ENCODE measurements around the gene SUMF2.
"Not testable (repeated sequence)": the region's sequence is repeated elsewhere in the genome, so short reads cannot be mapped to it uniquely, and the experiment has no call there.

The SUMF2 gene

GRCh38 chr7:56062382-56062781 lies 1.7 kb upstream of the SUMF2 start:
- Mint-ChIP-seq H3K27ac (peak overlapping the region; percentile 88), H3K36me3 (ENCODE audit: low read depth) (peaks cover 58% of the 10 kb centered on the region), H3K9me3 (peaks cover 3% of the 10 kb centered on the region), H3K27me3 (ENCODE audit: low read depth, poor library complexity) (no peaks in the 10 kb centered on the region), H3K4me1 (peaks cover 23% of the 10 kb centered on the region), H3K4me3 (peak overlapping the region; percentile 8)
- no peak for DNase-seq
- TF ChIP-seq, protein P1, sequence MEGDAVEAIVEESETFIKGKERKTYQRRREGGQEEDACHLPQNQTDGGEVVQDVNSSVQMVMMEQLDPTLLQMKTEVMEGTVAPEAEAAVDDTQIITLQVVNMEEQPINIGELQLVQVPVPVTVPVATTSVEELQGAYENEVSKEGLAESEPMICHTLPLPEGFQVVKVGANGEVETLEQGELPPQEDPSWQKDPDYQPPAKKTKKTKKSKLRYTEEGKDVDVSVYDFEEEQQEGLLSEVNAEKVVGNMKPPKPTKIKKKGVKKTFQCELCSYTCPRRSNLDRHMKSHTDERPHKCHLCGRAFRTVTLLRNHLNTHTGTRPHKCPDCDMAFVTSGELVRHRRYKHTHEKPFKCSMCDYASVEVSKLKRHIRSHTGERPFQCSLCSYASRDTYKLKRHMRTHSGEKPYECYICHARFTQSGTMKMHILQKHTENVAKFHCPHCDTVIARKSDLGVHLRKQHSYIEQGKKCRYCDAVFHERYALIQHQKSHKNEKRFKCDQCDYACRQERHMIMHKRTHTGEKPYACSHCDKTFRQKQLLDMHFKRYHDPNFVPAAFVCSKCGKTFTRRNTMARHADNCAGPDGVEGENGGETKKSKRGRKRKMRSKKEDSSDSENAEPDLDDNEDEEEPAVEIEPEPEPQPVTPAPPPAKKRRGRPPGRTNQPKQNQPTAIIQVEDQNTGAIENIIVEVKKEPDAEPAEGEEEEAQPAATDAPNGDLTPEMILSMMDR (IDR thresholded peaks at IDR 0.05): no peak

DNA sequence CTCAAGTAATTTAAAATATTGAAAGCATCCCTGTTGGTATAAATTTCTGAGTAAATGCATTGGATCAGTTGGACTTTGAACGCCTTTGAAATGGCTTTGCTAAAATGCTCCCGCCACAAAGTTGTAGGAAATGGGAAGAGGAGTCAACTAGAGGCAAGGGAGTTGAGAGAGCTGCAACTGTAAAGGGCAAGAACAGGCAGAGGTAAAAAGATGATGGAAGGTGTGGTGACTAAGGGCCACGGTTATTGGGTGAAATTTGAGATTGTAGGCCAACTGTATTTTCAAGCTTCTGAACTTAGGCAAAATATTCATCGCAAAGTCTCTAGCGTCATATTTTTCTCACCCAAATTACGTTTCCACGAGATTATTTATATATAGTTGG lies 595 bp upstream of the SUMF2 start:
- no peak for DNase-seq
- TF ChIP-seq, protein P1 (IDR thresholded peaks at IDR 0.05): no peak
- Mint-ChIP-seq H3K27ac (peak overlapping the region; percentile 97), H3K4me3 (peak overlapping the region; percentile 91), H3K4me1 (peaks cover 23% of the 10 kb centered on the region), H3K9me3 (peaks cover 3% of the 10 kb centered on the region), H3K36me3 (ENCODE audit: low read depth) (peaks cover 52% of the 10 kb centered on the region), H3K27me3 (ENCODE audit: low read depth, poor library complexity) (no peaks in the 10 kb centered on the region)

GRCh38 chr7:56066376-56066775 lies 2.3 kb downstream of the SUMF2 start:
- DNase-seq; H3K27ac Mint-ChIP-seq; H3K27me3 Mint-ChIP-seq (ENCODE audit: low read depth, poor library complexity); H3K4me3 Mint-ChIP-seq; H3K9me3 Mint-ChIP-seq: not testable (repeated sequence)
- peaks cover 23% of the 10 kb centered on the region for H3K4me1 Mint-ChIP-seq
- H3K36me3 Mint-ChIP-seq (ENCODE audit: low read depth): peaks cover 50% of the 10 kb centered on the region

GRCh38 chr7:56074371-56074791 lies 10.3 kb downstream of the SUMF2 start:
- Mint-ChIP-seq H3K4me3 (no peak overlapping the region), H3K27ac (peak overlapping the region; percentile 52), H3K27me3 (ENCODE audit: low read depth, poor library complexity) (no peaks in the 10 kb centered on the region), H3K9me3 (no peaks in the 10 kb centered on the region), H3K4me1 (peaks cover 6% of the 10 kb centered on the region), H3K36me3 (ENCODE audit: low read depth) (peaks cover 45% of the 10 kb centered on the region)
- TF ChIP-seq, protein P1 (IDR thresholded peaks at IDR 0.05): peak; percentile 82
- peak; percentile 83 for DNase-seq

- peaks cover 43% of the 10 kb centered on the region for H3K36me3 Mint-ChIP-seq (ENCODE audit: low read depth)
- H3K27ac Mint-ChIP-seq: no peak overlapping the region
- no peak overlapping the region for H3K4me3 Mint-ChIP-seq
- peaks cover 6% of the 10 kb centered on the region for H3K4me1 Mint-ChIP-seq
- DNase-seq: no peak
- peaks cover 3% of the 10 kb centered on the region for H3K27me3 Mint-ChIP-seq (ENCODE audit: low read depth, poor library complexity)
- no peaks in the 10 kb centered on the region for H3K9me3 Mint-ChIP-seq
- TF ChIP-seq, protein P1 (IDR thresholded peaks at IDR 0.05): no peak
These were observed 13.6 kb downstream of the SUMF2 start for GRCh38 chr7:56077681-56078080.

- Mint-ChIP-seq H3K27me3 (ENCODE audit: low read depth, poor library complexity) (peaks cover 3% of the 10 kb centered on the region), H3K36me3 (ENCODE audit: low read depth) (peaks cover 39% of the 10 kb centered on the region), H3K27ac (no peak overlapping the region), H3K9me3 (no peaks in the 10 kb centered on the region), H3K4me3 (no peak overlapping the region), H3K4me1 (peaks cover 7% of the 10 kb centered on the region)
- TF ChIP-seq, protein P1 (IDR thresholded peaks at IDR 0.05): no peak
- DNase-seq: no peak
These were observed 14.1 kb downstream of the SUMF2 start for GRCh38 chr7:56078196-56078595.

Data from nephron progenitor cell (in vitro differentiated cells).